T follicular helper cell (primary cell): ENCODE data around the gene CDC42BPG.

Experiments used
- DNase-seq: peaks from one replicate; pipeline ENCODE4 v3.0.0-alpha.2; 2020; ENCODE audit warnings: low read depth

CDC42BPG gene

DNA sequence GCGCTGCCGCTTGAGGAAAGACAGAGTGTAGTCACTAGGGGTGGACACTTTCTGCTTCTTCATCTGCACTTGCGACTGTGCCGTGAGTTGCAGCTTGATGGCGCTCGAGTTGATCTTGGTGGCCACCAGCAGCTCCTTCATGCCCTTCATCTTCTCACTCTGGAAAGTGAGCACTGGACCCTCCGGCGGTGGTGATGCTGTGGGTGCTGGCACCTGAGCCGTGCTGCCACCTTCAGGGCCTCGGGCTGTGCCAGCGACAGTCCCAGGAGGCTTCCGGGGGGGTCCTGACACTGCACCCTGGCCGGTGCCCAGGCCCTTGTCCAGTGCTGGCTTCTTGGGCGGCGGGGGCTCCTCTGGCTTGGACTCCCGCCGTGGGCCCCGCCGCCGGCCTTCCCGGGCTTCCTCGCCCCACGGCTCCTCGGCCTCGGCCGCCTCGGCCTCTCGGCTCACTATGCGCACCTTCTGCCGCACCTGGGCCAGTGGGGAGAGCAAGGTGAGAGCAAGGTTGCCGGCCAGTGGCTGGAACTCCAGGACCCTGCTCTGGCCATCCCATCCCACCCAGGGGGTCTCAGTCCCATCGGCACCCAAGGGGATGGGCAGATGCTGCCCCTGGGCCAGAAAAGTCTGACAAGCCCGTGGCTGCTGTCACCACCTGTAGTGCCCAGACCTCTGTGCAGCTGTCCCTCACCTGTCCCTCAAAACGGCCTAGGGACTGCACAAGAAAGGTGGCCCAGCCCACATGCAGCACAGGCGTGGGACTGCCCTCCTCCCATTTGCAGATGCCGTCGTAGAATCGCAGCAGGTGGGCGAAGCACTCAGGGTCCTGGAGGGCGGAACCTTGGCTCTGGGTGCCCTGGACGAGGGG, 39.9 kb downstream of the CDC42BPG start:
- no peak for DNase-seq

DNA sequence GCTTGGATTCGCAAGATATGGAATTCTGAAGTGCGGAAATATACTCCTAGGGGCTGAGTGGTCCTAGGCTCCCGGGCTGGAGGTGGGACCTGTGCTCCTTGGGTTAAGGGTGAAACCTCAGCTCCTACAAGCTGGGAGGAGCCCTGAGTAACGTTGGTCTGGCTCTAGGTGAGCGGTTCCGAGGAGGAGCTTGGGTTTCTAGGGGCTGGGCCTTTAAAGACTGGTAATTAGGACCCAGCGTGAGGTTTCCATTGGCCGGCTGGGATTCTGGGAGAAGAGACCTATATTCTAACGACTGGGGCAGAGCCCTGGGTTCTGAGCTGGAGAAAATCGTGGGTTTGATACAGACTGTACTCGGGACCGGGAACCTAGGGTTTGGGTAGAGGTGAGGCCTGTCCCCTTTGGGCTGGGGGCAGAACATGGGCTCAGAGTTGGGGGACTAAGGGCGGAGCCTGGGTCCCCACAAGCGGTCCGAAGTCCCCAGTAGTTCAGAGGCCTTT, 40.6 kb downstream of the CDC42BPG start:
- no peak for DNase-seq

DNA sequence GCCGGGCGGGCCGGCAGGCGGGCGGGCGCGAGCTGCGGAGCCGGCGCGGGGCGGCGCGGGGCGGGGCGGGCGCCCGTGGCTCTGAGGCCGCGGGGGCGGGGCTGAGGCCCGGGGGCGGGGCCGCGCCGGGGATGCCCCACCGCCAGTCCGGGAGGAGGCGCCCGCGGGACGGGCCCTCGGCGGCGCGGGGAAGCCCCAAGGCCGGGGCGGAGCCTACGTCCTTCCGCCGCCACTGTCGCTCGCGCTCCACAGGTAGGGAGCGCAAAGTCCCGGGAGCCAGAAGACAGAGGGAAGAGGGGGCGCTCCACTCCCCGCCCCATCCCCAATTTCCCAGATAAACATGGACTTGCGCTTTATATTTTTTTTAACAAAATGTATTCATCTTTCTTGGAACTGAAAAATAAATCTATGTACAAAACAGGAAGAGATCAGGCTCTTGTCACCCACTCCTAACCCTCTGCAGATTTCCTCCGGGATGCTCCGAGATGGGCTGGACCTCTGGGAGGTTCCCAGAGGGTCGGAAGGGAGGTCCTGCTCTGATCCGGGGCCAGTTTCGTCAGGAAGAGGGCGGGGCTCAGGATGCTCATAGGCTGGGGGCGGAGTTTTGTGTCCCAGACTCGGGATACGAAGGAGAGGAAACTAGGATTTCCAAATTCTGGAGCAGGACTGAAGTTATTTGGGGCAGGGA, 41.2 kb downstream of the CDC42BPG start, which contains the start of gene MAP4K2:
Gene MAP4K2 (minus strand): TSS at position 57 of the 688 bp plus-strand sequence. CDS start 65 bp downstream, outside the sequence.
- peak; percentile 84 for DNase-seq

GRCh38 chr11:64802370-64803157, 41.9 kb downstream of the CDC42BPG start:
- DNase-seq: no peak

- DNase-seq: no peak
Measured at GRCh38 chr11:64801561-64802369, 42.7 kb downstream of the CDC42BPG start.

GRCh38 chr11:64801158-64801464, 43.3 kb downstream of the CDC42BPG start:
- no peak for DNase-seq

GRCh38 chr11:64800303-64801157, 43.9 kb downstream of the CDC42BPG start:
- no peak for DNase-seq

GRCh38 chr11:64799623-64800302, 44.7 kb downstream of the CDC42BPG start:
- DNase-seq: no peak

DNA sequence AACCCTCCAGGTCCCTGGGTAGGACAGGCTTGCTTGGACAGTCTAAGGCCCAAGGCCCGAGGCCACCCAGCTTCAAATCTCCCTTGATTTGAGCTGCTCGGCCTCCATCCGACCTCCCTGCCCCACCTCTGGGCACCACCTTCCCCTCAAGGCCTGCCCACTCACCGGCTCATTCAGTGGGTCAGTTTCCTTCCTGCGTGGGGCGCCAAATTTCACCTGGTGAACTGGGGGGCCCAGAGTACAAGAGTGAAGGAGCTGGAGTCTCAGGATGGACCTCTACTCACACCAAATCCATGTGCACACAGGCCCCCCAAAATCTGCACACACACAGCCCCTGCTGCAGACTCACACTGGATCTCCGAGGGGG, 45.2 kb downstream of the CDC42BPG start:
- DNase-seq: no peak

- DNase-seq: no peak
Measured at GRCh38 chr11:64796757-64797541, 47.5 kb downstream of the CDC42BPG start.

DNA sequence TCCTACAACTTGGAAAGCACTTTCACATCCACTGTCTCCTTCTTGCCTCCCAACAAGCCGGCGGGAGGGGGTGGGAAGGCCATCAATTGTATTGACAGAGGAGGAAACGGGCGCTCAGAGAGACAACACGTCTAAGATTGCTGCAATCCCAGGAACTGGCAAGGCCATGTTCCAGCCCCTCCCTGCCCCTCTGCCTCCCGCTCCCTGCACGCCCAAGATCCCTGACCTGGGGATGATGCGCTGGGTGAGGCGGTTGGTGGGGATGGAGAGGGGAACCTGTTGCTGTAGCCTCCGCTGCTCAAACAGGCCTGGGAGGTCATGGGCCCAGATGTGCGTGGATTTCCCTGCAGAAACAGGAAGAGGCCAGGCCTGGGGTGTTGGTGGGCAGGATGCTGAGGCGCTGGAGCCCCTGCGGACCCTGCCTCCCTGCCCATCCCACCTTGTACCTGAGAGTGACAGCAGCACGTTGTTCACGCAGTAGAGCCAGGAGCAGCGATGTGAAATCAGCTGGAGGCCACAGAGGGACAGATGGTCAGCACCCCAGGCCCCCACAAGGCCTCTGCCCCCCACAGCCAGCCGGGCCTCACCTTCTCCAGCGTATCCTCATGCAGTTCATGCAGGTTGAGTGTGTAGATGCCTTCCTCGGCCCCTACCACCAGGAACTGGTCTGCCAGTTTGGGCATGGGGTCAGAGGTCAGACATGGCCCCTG, 48.3 kb downstream of the CDC42BPG start:
- DNase-seq: no peak

- DNase-seq: no peak
Measured at GRCh38 chr11:64794526-64794925, 49.9 kb downstream of the CDC42BPG start.

GRCh38 chr11:64793271-64794160, 50.9 kb downstream of the CDC42BPG start:
- no peak for DNase-seq

DNA sequence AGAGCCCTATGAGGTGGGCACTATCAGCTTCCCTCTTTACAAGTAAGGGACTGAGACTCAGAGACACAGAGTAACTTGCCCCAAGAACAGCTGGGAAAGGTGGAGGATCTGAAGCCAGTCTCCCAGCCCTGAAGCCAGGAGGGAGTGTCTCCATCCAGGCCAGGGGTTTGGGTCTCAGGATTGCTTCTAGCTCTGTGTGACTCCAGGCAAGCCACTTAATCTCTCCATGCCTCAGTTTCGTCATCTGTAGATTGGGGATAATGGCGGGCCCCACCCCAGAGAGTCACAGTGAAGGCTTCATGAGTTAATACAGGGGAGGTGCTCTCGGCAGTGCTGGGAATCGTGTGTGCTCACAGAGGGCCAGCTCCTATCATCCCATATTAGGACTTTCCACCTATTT, 52.0 kb downstream of the CDC42BPG start:
- DNase-seq: no peak

DNA sequence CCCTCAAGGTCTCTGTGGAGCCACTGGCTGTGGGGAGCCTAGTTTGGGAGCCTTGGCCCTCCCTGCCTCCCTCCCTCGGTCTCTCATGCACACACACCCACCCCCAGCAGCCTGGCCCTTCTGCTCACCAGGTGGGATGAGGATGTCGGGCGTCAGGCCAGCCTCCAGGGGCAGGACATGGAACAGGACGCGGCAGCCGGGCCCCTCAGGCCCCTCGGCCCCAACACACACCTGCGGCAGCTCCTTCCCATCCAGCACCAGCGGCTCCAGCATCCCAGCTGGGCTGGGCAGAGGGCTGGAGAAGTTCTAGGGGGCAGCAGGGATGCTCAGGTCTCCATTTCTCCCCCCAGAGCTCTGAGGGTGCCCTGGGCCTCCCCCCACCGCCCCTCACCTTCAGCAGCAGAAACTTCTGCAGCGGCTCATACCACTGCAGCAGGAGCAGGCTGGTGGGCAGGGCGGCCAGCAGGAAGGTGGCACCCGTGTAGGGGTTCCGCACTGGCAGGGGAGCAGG, 52.6 kb downstream of the CDC42BPG start:
- no peak for DNase-seq

GRCh38 chr11:64790205-64791095, 54.0 kb downstream of the CDC42BPG start:
- DNase-seq: no peak
